Measurements from ENCODE around the gene F2R.

DNA sequence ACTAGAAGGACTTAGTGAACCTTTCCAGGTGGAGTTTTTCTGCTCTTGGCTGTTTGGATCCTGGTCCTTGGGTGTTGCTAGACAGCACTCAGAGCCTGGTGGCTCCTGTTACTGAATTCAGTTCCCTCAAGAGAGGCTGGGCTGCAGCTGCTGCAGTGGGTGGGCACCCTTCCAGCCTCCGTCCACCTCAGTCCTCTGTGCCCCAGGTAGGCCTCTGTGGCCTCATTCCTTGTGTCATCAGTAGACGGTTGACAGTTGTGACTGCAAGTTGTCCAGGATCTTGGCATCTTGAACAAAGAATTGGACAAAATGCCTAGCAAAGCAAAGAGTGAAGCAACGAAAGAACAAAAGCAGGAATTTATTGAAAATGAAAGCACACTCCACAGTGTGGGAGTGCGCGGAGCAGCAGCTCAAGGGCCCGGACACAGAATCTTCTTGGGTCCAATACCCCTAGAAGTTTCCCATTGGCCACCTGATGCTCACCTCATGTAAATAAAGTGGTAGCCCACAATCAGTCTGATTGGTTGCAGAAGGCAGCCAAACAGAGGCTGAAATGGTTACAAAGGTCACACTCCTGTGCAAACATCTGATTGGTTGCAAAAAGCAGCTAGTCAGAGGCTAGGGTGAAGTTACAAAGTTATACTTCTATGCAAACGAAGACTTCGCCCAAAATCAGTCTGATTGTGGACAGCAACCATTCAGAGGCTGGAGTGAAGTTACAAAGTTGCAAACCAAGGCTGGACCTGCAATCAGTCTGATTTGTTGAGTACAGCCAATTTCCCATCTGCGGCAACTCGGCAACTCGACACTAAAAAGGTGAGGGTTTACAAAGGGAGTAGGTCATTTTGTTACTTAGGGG is 40.1 kb downstream of the F2R start:
- no peak for TF ChIP-seq POLR2A (IDR thresholded peaks at IDR 0.05)
- TF ChIP-seq, protein P1, sequence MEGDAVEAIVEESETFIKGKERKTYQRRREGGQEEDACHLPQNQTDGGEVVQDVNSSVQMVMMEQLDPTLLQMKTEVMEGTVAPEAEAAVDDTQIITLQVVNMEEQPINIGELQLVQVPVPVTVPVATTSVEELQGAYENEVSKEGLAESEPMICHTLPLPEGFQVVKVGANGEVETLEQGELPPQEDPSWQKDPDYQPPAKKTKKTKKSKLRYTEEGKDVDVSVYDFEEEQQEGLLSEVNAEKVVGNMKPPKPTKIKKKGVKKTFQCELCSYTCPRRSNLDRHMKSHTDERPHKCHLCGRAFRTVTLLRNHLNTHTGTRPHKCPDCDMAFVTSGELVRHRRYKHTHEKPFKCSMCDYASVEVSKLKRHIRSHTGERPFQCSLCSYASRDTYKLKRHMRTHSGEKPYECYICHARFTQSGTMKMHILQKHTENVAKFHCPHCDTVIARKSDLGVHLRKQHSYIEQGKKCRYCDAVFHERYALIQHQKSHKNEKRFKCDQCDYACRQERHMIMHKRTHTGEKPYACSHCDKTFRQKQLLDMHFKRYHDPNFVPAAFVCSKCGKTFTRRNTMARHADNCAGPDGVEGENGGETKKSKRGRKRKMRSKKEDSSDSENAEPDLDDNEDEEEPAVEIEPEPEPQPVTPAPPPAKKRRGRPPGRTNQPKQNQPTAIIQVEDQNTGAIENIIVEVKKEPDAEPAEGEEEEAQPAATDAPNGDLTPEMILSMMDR (IDR thresholded peaks at IDR 0.05 in 4 of 5, conservative IDR thresholded peaks at IDR 0.05 in 1 of 5) = no peak

Measured in gastrocnemius medialis (tissue), 4 donors.